ENCODE measurements around the gene TUBG2. TPM values are rescaled to one million over a fixed set of nuclear protein-coding genes. Genes with fewer than 3 reads are reported as not detected.

Gene TUBG2
- total RNA-seq, 2 experiments from 2014 or later = 7.5 TPM

GRCh38 chr17:42629411-42630009 is 29.6 kb upstream of the TUBG2 start:
- intact Hi-C loops (cut with micrococcal nuclease) = no loop called here
- POLR2A ChIA-PET = interaction anchor here (1.0 kb wide), 1 partner anchor 75 kb away, joined by 3 read pairs; no protein-coding TSS in a partner anchor
- DNase-seq (no peak), ATAC-seq (no peak)
- Mint-ChIP-seq H3K36me3 (ENCODE audit: low read depth) (no peaks in the 10 kb centered on the region), H3K27me3 (no peaks in the 10 kb centered on the region), H3K4me3 (no peak overlapping the region), H3K9me3 (no peaks in the 10 kb centered on the region), H3K27ac (no peak overlapping the region), H3K4me1 (ENCODE audit: low read depth) (no peaks in the 10 kb centered on the region)
- CTCF ChIA-PET = interaction anchor here (3.0 kb wide), 1 partner anchor 51 kb away, joined by 9 read pairs; the partner anchor contains the start of gene PSMC3IP
- no peak for TF ChIP-seq CTCF (IDR thresholded peaks at IDR 0.05)

GRCh38 chr17:42632949-42633444 is 26.1 kb upstream of the TUBG2 start:
- Mint-ChIP-seq H3K36me3 (ENCODE audit: low read depth) (no peaks in the 10 kb centered on the region), H3K27ac (no peak overlapping the region), H3K4me3 (no peak overlapping the region), H3K27me3 (no peaks in the 10 kb centered on the region), H3K4me1 (ENCODE audit: low read depth) (no peaks in the 10 kb centered on the region), H3K9me3 (no peaks in the 10 kb centered on the region)
- intact Hi-C loops (cut with micrococcal nuclease) = no loop called here
- TF ChIP-seq CTCF (IDR thresholded peaks at IDR 0.05) = no peak
- ChIA-PET POLR2A (no interaction called here), CTCF (interaction anchor here (1.2 to 1.7 kb wide), 3 partner anchors 15 to 131 kb away, joined by 3 to 4 read pairs (median 4); no protein-coding TSS in a partner anchor)
- no peak for DNase-seq
- no peak for ATAC-seq

GRCh38 chr17:42639525-42640113 is 19.5 kb upstream of the TUBG2 start:
- intact Hi-C loops (cut with micrococcal nuclease) = no loop called here
- POLR2A ChIA-PET = interaction anchor here (0.6 kb wide), 1 partner anchor 119 kb away, joined by 3 read pairs; no protein-coding TSS in a partner anchor

GRCh38 chr17:42640121-42640520 is 19.0 kb upstream of the TUBG2 start:
- DNase-seq = no peak
- no peak overlapping the region for H3K4me3 Mint-ChIP-seq
- H3K4me1 Mint-ChIP-seq (ENCODE audit: low read depth) = no peaks in the 10 kb centered on the region
- intact Hi-C loops (cut with micrococcal nuclease) = no loop called here
- no peaks in the 10 kb centered on the region for H3K36me3 Mint-ChIP-seq (ENCODE audit: low read depth)
- no peaks in the 10 kb centered on the region for H3K9me3 Mint-ChIP-seq
- H3K27me3 Mint-ChIP-seq = peaks cover 7% of the 10 kb centered on the region
- no peak overlapping the region for H3K27ac Mint-ChIP-seq
- ATAC-seq = no peak
- TF ChIP-seq CTCF (IDR thresholded peaks at IDR 0.05) = no peak
- CTCF ChIA-PET = no interaction called here
- POLR2A ChIA-PET = interaction anchor here (0.6 kb wide), 1 partner anchor 118 kb away, joined by 3 read pairs; no protein-coding TSS in a partner anchor

More at GRCh38 chr17:42639525-42640113, 19.5 kb upstream of the TUBG2 start:
- H3K27me3 Mint-ChIP-seq = peaks cover 7% of the 10 kb centered on the region
- CTCF ChIA-PET = no interaction called here
- H3K4me3 Mint-ChIP-seq = no peak overlapping the region
- DNase-seq (no peak), ATAC-seq (no peak)
- H3K27ac Mint-ChIP-seq = no peak overlapping the region
- TF ChIP-seq CTCF (IDR thresholded peaks at IDR 0.05) = no peak
- H3K9me3 Mint-ChIP-seq = no peaks in the 10 kb centered on the region
- no peaks in the 10 kb centered on the region for H3K36me3 Mint-ChIP-seq (ENCODE audit: low read depth)
- H3K4me1 Mint-ChIP-seq (ENCODE audit: low read depth) = no peaks in the 10 kb centered on the region

- intact Hi-C loops (cut with micrococcal nuclease) = no loop called here
- no peak for ATAC-seq
- no peak for DNase-seq
- Mint-ChIP-seq H3K27me3 (peaks cover 11% of the 10 kb centered on the region), H3K4me3 (no peak overlapping the region), H3K9me3 (no peaks in the 10 kb centered on the region), H3K36me3 (ENCODE audit: low read depth) (no peaks in the 10 kb centered on the region), H3K27ac (no peak overlapping the region), H3K4me1 (ENCODE audit: low read depth) (no peaks in the 10 kb centered on the region)
- POLR2A ChIA-PET = no interaction called here
- no peak for TF ChIP-seq CTCF (IDR thresholded peaks at IDR 0.05)
- CTCF ChIA-PET = interaction anchor here (1.6 kb wide), 1 partner anchor 64 kb away, joined by 4 read pairs; the partner anchor contains the start of gene PSMC3IP
Observed at GRCh38 chr17:42642336-42642735, 16.7 kb upstream of the TUBG2 start.

Measured in activated CD8-positive, alpha-beta T cell treated with anti-CD3 and anti-CD28 coated beads for 36 hours (primary cell).